NCI-H345 (cell line): ENCODE data around the gene FAT2.
A peak's percentile ranks its signal among the peaks of the same experiment; 100 is the strongest.

Source experiments
- DNase-seq: peaks from one replicate; lab custom pipeline; 2025; lab: John Stamatoyannopoulos, UW

The FAT2 gene, protein sequence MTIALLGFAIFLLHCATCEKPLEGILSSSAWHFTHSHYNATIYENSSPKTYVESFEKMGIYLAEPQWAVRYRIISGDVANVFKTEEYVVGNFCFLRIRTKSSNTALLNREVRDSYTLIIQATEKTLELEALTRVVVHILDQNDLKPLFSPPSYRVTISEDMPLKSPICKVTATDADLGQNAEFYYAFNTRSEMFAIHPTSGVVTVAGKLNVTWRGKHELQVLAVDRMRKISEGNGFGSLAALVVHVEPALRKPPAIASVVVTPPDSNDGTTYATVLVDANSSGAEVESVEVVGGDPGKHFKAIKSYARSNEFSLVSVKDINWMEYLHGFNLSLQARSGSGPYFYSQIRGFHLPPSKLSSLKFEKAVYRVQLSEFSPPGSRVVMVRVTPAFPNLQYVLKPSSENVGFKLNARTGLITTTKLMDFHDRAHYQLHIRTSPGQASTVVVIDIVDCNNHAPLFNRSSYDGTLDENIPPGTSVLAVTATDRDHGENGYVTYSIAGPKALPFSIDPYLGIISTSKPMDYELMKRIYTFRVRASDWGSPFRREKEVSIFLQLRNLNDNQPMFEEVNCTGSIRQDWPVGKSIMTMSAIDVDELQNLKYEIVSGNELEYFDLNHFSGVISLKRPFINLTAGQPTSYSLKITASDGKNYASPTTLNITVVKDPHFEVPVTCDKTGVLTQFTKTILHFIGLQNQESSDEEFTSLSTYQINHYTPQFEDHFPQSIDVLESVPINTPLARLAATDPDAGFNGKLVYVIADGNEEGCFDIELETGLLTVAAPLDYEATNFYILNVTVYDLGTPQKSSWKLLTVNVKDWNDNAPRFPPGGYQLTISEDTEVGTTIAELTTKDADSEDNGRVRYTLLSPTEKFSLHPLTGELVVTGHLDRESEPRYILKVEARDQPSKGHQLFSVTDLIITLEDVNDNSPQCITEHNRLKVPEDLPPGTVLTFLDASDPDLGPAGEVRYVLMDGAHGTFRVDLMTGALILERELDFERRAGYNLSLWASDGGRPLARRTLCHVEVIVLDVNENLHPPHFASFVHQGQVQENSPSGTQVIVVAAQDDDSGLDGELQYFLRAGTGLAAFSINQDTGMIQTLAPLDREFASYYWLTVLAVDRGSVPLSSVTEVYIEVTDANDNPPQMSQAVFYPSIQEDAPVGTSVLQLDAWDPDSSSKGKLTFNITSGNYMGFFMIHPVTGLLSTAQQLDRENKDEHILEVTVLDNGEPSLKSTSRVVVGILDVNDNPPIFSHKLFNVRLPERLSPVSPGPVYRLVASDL (N-terminal part only)

DNA sequence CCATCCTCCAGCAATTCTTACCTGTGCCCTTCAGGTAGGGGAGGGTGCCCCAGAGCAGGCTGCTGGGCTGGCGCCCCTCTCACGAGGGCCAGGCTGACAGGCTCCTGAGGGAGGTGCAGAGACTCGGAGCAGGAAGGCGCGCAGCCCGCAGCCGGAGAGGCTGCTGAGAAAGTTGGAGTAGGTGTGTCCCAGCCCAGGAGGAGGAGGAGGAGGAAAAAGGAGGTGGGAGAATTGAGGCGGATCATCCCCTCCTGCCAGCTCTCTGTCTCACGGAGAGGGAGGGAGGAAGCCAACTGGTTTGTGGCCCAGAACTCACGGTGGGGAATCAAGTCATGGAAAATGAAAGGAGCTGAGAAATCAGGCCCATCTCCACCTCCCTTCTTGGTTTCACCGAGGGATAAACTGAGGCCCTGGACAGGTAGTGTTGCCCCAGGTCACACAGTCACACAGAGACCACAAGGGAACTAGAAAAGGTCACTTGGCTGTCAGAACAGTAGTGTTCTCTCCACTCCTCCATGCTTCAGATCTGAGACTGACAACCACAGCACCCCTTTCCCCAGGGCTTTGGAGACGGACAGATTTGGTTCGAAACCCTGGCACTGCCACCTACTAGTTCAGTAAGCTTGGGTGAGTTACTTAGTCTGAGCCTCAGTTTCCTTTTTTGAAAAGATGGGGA is at the start of gene FAT2:
TSS of gene FAT2 (minus strand) at position 188 of the 676 bp plus-strand sequence. CDS start 22,400 bp downstream, outside the sequence.
- no peak for DNase-seq

DNA sequence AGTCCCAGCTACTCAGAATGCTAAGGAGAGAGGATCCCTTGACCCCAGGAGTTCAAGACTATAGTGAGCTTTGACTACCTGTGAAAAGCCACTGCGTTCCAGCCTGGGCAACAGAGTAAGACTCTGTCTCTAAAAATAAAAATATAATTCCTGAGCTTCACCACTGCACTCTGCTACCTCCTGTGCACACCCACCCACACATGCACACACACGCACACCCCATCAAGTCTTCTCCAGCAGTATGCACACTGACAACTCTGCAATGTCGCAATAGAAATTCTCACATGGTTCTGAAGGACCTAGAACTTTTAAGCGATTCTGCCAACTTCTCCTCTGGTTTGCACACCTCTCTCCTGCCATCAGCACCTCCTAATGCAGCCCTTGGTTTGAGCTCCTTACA is 47.5 kb upstream of the FAT2 start:
- no peak for DNase-seq

DNA sequence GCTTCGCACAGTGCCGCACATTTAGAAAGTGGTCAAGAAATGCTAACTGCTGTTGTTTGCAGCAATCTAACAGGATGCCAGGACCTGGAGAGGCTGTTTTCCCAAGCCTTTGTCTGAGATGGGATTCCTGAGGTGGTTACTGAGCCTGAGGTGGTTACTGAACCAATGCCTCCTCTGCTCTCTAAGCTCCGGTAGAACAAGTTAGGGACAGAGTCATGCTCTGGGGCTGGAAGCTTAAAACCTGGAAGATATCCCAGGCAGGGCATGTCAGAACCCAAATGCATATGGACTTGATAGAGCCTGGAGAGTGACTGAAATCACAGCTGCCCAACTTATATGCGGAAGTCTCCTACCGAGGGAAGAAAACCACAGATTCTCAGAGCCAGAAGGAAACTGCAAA is 46.5 kb upstream of the FAT2 start:
- no peak for DNase-seq

DNA sequence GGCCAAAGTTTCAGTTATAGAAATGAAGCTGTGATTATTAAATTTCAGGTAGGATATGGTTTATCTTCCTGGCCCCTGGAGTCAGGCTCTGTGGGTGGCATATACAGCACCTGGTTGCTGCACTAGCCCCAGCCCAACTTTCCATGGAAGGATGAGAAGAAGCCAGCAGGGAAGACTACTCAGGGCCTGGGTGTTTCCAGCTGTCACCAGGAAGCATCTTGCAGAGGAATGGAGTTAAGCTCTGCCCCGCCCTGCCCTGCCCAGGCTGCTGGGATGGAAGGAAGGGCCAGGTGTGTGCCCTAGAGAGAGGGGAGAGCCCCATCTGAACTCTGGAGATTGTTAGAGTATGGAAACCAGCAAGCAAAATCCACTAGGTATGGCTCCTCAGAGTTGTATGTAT is 42.8 kb upstream of the FAT2 start:
- no peak for DNase-seq

DNA sequence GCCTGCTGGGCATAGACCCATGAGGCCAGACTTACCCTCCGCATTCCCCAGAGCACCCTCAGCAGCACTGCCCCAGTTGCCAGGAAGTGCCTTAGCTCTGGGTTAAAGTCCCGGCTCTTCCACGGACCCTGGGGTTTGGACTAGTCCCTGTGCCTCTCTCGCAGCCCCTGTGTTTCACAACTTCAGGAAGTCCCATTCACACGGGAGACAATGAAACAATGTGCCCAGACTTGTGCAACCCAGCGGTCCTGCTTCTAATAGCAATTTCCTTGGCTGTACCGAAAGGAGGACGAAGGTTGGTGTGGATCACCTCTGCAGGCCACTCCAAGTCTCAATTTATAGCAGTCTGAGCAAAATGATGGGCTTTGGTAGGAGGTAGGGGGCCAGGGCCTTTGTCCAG is 41.8 kb upstream of the FAT2 start:
- no peak for DNase-seq

DNA sequence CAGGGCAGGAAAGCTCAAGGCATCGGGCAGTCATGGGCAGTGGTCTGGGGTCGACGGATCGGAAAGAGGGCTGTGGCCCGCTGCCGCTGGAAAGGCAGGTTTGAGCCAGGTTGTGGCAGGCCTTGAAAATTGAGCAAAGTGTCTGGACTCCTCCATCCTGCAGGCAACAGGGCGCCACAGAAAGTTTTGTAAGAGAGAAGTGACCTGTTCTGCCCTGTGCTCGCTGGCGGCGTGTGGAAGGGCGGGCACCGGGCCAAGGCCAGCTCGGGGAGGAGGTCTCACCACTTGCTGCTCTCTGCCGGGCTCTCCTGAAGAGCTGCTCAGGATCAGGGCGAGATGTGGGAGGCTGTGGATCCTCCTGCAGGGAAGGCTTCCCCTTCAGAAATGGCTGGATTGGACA is 41.4 kb upstream of the FAT2 start:
- DNase-seq = no peak

DNA sequence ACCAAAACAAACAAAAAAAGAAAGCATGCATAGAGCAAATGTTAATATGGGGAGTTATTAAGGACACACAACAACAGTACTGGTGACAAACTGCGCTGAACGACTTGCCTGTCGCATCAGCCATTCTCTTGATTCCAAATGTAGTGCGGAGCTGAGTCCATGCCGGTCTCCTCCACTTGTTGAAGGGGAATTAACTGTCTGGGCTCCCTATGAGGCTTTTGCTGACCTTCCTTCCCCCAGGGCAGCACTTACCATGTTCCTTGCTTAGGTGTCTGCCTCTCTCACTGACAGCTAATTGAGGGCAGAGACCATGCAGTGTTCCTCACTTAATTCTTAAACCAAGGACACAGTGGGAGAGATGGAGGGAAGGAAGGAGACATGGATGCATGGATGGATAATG is 40.8 kb upstream of the FAT2 start:
- DNase-seq = no peak

DNA sequence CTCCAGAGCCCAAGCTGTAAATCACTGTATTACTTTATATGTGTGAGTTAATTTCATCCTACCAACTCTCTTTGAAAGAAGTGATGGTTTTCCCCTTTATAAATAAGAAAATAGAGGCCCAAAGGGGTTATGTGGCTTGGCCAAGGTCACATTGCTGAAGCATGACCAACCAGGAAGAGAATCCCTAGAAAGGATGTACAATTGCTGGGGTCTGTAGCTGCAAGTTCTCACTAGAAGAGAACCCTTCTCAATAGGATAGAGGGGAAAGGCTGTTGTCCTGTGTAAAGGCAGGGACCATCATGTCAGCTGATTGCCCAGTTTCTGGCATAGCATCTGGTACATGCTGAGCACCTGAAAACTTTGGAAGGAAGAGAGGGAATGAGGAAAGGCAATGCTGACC is 39.0 kb upstream of the FAT2 start:
- no peak for DNase-seq

DNA sequence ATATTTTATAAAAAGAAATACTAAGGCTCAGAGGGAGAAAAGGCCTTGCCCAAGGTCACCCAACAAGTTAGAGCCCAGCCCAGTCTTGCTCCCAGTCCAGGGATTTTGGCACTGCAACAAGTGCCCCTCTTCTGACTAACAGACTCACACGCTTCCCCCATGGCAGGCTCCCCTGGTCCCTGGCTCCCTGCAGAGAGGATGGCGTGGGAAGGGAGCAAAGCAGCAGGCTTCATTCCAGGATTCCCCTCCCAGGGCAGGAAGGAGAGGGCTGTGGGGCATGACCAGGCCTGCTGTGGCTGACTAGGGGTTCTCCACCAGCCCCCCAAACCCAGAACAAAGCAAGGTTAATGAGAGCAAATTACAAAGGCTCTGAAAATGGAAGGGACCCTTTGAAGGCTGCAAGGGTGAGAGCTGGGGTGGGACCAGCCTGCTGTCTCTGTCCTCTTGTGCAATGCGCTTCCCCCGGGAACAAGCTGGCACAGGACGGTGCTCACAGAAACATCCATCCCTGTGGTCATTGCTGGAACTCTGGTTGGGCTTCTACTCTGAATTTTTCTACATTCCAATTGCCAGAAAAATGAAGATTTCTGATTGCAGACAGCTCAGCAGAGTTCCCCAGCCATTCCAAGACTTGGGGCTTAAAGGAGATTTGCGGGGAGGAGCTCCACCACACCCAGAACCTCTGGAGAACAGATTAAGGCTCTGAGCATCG is 37.1 kb upstream of the FAT2 start:
- DNase-seq = no peak

DNA sequence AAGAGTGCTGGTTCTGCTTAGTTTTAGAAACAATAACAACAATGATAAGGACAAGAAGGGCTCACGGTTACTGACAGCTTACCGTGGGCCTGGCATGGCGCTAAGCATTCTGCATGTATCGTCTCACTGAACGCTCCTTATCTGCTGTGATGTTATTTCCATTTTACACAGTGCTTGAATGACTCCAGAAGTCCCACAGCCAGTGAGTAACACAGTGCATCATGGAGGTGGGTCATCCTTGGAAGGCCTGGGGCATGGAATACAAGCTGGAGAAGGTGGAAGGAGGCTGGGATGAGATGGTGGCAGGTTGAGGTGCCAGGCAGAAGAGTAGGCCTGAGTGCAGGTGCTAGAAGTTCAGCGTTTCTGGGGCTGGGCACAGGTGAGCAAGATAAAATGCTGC is 36.5 kb upstream of the FAT2 start:
- no peak for DNase-seq

DNA sequence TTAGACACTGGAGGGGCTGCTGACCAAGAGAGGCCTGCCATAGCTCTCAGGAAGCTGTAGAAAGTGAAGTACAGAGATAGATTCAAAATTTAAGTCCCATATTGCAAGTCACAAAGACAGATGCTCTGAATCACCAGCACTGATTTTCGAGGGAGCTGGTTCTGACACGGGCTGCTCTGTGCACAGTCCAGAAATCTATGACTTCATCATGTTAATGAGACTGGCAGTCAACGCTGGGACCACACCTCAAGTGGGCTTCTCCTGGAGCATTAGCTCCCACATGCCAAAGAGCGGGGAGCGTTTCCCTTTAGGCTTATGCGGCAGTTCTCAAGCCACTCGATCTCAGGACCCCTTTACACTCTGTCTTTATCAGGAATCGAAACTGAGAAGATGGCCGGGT is 34.2 kb upstream of the FAT2 start:
- DNase-seq = no peak

DNA sequence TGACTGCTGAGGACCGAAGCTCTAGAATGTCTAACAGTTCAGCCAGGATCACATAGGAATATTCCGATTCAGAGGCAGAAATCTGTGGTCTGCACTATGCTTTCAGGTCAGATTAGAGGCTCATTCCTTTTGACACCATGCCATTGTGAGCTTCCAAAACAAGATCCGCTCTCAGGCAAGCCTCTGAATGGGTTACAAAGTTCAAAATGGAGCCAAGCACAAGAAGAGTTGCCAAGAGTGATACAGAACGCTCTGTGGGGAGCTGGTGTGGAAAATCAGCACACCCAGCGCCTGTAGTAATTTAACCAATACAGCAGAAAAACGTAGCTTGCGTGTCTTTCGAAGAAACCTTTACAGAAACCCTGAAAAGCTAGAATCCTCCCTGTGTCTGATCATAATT is 33.3 kb upstream of the FAT2 start:
- no peak for DNase-seq

DNA sequence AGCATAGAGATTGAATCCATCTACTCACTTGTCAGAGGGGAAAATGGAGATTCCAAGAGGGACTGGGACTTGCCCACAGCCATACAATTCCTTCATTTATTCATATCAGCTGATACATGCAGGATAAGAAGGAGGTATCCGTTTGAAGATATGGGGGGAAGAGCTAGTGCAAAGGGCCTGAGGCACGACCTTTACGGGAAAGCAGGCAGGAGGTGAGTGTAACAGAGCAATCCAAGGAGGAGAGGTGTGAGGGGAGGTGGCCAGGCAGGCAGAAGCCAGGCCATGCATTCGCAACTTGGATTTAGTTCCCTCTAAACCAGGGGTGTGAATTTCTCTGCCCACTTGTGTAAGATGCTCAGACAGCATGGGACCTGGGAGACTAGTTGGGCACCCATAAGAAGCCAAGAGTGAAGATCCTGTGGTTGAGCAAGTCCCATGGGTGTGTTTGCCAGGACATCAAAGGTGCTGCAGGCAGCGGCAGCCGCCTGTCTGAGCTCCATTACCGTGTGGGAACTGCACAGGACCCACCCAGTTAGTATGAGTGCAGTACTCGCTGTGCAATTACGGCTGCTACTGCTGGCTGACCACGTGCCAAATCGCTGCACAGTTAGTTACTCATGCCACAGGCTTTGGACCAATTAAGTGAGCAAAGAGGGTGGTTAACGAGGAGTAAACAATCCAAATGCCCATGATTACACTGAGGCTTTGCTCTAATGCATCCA is 31.4 kb upstream of the FAT2 start:
- peak; percentile 4 for DNase-seq

DNA sequence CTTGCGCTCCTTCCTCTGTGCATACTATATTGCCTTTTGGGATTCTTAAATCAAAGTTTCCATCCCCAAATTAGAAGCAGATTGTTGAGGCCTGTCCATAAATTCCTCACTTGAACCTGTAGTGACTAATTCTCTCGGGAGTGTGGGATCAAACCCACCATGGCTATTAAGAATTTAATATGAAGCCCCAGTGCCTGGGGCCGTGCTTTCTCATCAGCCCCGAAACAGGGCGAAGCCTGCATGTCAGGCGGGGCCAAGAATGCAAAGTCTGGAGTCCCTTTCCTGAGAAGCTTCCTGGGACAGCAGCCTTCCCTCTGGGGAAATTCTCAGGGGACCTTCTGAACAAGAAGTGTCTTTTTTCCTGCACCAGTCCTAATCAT is 29.3 kb upstream of the FAT2 start:
- DNase-seq = no peak

DNA sequence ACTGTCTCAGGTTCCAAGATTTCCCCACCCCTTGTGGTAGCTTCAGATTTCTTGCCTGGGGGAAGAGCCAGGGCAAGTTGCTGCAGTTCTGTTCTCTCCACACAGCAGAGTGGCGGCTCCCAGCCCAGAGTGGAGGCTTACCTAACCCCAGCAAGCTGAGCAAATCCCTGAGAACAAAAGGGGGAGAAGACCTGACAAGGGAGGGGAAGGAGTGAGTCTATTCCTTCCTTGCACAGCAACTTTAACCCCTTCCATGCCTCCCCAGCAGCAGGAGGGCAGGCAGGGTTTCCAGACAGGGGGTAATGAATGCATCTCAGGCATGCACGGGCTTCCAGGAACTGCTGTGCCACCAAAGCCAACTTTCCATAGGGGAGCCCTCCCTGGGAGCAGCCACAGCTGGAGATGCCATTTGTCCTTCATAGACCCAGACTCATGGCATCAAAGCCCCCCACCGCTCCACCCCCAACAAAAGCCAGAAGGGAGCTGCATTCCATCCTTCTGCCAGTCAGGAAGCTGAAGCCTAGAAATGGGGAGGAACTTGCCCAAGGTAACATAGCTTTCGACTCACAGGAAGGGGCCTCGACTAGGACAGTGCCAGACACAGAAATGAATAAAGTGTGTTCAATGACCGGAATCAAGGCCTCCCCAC is 28.8 kb upstream of the FAT2 start:
- no peak for DNase-seq

DNA sequence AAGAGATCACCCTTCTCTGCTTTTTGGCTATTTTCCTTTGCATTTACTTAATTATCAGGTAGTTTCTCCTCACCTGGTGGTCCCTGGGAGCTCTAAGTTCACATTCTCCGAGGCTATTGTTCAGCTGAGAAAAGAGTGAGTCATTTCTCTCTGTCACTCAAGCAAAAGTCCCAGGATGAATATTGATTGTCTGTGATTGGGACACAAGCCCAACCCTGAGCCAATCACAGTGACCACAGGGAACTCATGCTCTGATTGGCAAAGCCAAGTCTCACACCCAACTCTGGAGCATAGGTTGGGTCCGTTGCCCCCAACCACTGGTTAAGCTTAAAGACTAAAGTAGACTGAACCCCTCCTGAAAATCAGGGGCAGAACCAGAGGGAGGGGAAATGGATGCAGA is 27.8 kb upstream of the FAT2 start:
- DNase-seq = no peak

DNA sequence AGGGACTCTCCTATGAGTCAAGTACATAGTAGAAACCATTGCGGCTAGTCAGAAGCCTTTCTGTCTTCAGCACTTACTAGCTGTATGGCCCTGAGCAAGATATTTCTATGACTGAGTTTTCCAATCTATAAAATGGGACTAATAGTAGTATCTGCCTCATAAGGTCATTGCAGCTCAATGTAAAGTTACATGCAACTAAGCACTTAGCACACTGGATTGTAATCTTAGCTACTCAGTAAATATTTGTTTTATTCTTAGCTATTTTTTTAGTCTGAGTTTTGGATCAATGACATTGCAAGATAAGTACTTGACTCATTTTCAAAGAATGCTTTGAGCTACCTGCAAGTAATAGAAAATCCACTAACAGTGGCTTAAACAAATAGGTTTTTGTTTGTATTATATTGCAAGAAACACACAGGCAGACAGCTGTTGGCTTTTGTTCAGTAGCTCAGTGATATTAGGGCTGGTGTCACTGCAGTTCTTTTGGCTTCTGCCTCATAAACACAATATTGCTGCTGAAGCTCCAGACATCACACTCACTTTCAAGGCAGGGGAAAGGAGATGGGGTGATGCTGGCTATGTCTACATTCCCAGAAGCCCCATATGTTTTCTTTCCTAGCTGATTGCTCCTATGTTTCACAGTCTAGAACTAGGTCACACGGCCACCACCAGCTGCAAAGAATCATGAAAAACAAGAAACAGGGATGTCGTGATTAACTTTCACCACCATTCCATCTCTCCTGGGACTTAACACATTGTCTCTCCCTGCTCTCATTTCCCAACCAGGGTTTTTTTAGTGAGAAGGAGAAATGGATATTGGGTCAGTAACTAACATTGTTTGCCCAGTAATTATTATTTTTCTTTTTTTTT is 26.9 kb upstream of the FAT2 start:
- DNase-seq = no peak

DNA sequence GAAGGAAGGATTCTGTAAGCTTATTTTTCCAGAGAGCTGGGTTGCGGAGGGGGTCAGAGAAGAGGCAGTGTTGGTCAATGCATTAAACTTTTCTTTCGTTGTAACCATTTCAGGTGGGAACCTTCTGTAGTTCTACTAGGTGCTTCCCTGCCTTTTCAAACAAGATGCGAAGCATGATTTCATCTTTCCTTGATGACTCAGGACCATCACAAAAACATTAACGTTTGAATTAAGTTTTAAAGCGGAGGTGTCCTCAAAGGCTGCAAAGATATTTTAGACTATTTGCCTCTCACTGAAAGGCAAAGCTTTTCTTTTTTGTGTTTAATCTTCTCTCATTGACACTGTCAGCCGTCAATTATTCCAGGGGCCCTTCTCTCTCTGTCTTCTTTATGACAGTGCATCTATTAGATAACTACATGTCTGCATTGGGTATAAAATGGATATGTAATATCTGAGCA is 26.3 kb upstream of the FAT2 start:
- no peak for DNase-seq

DNA sequence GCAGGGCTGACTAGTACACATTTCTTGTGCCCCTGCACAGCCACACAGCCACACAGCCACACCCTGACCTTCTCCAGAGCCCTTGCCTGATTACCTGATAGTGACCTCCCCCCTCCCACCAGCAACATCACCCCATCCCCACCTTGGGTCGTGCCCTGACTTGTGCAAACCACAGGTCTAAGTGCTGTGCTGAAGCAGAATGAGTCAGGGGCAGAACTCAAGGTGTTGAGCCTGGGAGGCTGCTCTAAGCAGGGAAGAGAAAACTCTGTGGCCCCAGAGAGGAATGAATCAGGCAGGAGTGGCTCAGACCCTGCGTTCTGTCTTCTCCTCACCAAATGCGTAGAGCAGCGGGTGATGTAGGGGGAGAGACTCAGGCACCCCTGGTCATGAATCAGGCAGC is 24.3 kb upstream of the FAT2 start:
- no peak for DNase-seq
